ENCODE results near the gene TIAM1. TPM values are rescaled to one million over a fixed set of nuclear protein-coding genes. Genes with fewer than 3 reads are reported as not detected.

The TIAM1 gene
- total and polyA plus RNA-seq, 4 donors: 3.5 to 58.0 (median 11.8) TPM

DNA sequence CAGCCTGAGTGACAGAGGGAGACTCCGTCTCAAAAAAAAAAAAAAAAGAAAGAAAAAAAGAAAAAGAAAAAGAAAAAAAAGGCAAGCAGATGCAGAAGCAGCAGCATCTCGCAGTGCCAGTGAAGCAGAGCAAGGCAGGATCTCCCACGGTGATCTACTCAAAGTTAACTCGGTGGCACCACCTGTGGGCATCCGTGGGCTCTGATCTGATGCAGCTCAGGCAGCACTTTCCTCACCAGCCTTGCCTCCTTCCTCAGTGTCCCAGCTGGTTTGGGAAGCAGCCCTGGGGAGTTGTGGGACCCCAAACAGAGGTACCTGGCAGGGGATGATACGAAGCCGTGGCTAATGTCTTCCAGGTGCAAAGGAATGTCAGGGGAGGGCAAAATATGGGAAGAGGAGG, 201.5 kb downstream of the TIAM1 start:
- Histone ChIP-seq H3K36me3 (ENCODE audit: control insufficient read depth in 4 of 4, insufficient read depth in 4 of 4, low read length in 4 of 4) (peaks cover 0 to 15% (median 2%) of the 10 kb centered on the region in 4 donors), H3K9me3 (ENCODE audit: control insufficient read depth in 4 of 4, insufficient read depth in 3 of 4, low read length in 3 of 4) (peaks cover 0 to 1% (median 0%) of the 10 kb centered on the region in 4 donors), H3K4me1 (ENCODE audit: control insufficient read depth in 5 of 5, insufficient read depth in 5 of 5, low read length in 5 of 5) (peaks cover 0 to 18% (median 10%) of the 10 kb centered on the region in 5 donors), H3K27ac (ENCODE audit: low read depth in 1 of 2, low read length in 1 of 2) (no peak overlapping the region), H3K27me3 (ENCODE audit: control insufficient read depth in 3 of 3, insufficient read depth in 3 of 3, low read length in 2 of 3) (no peaks in the 10 kb centered on the region), H3K9ac (ENCODE audit: insufficient read depth in 1 of 2, low read length in 2 of 2) (no peak overlapping the region), H3K4me3 (no peak overlapping the region)
- no peak for TF ChIP-seq CTCF (IDR thresholded peaks at IDR 0.05; ENCODE audit: control extremely low read depth, extremely low read depth)
- DNase-seq: peak in 1 of 3 donors; percentile 23
- ATAC-seq (ENCODE audit: insufficient read depth, low FRiP score): no peak
- 71 to 81% methylated on average over 6 to 7 of the region's 7 CpGs for WGBS, 2 donors

GRCh38 chr21:31141389-31142000, 202.6 kb downstream of the TIAM1 start:
- Histone ChIP-seq H3K4me3 (no peak overlapping the region), H3K27me3 (ENCODE audit: control insufficient read depth in 3 of 3, insufficient read depth in 3 of 3, low read length in 2 of 3) (no peaks in the 10 kb centered on the region), H3K9me3 (ENCODE audit: control insufficient read depth in 4 of 4, insufficient read depth in 3 of 4, low read length in 3 of 4) (peaks cover 0 to 1% (median 0%) of the 10 kb centered on the region in 4 donors), H3K36me3 (ENCODE audit: control insufficient read depth in 4 of 4, insufficient read depth in 4 of 4, low read length in 4 of 4) (peaks cover 0 to 7% (median 2%) of the 10 kb centered on the region in 4 donors), H3K4me1 (ENCODE audit: control insufficient read depth in 5 of 5, insufficient read depth in 5 of 5, low read length in 5 of 5) (peaks cover 0 to 28% (median 11%) of the 10 kb centered on the region in 5 donors), H3K9ac (ENCODE audit: insufficient read depth in 1 of 2, low read length in 2 of 2) (no peak overlapping the region), H3K27ac (ENCODE audit: low read depth in 1 of 2, low read length in 1 of 2) (no peak overlapping the region)
- WGBS, 2 donors: 78 to 88% methylated on average over 11 of the region's 11 CpGs
- ATAC-seq (ENCODE audit: insufficient read depth, low FRiP score) (no peak), DNase-seq (no peak)
- TF ChIP-seq CTCF (IDR thresholded peaks at IDR 0.05; ENCODE audit: control extremely low read depth, extremely low read depth): no peak

DNA sequence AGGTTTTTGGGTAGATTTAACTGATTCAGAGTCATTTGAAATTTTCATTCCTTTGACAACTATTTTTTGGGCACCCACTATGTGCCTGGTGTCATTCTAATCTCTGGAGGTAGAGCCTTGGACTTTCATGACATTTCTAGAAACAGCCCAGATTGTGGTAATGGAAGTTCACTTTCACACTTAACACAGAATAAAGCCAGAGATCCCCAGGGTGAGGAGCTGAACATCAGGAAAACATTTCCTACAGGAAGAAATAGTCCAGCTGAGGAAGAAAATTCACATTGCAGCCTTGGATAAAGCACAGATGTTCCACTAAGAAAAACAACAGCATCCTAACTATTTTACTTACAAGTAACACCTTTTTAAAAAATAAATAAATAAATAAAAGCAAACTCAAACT, 203.4 kb downstream of the TIAM1 start:
- no peak for TF ChIP-seq CTCF (IDR thresholded peaks at IDR 0.05; ENCODE audit: control extremely low read depth, extremely low read depth)
- Histone ChIP-seq H3K9ac (ENCODE audit: insufficient read depth in 1 of 2, low read length in 2 of 2) (no peak overlapping the region), H3K9me3 (ENCODE audit: control insufficient read depth in 4 of 4, insufficient read depth in 3 of 4, low read length in 3 of 4) (peaks cover 0 to 1% (median 0%) of the 10 kb centered on the region in 4 donors), H3K4me1 (ENCODE audit: control insufficient read depth in 5 of 5, insufficient read depth in 5 of 5, low read length in 5 of 5) (peaks cover 0 to 29% (median 9%) of the 10 kb centered on the region in 5 donors), H3K27me3 (ENCODE audit: control insufficient read depth in 3 of 3, insufficient read depth in 3 of 3, low read length in 2 of 3) (no peaks in the 10 kb centered on the region), H3K27ac (ENCODE audit: low read depth in 1 of 2, low read length in 1 of 2) (no peak overlapping the region), H3K4me3 (no peak overlapping the region), H3K36me3 (ENCODE audit: control insufficient read depth in 4 of 4, insufficient read depth in 4 of 4, low read length in 4 of 4) (peaks cover 0 to 7% (median 2%) of the 10 kb centered on the region in 4 donors)
- DNase-seq (no peak), ATAC-seq (ENCODE audit: insufficient read depth, low FRiP score) (no peak)

Measured in lung (tissue), 12 donors.